Activated T-helper 1 cell treated with anti-CD3 and anti-CD28 coated beads, Interleukin-2, amount 50 U/mL, for 16 hours (primary cell): ENCODE data around the gene ADA.
"Not testable (repeated sequence)": the region's sequence is repeated elsewhere in the genome, so short reads cannot be mapped to it uniquely, and the experiment has no call there.

ENCODE experiments used
- DNase-seq, 2 donors: peaks; one replicate each; pipeline ENCODE4 v3.0.0-alpha.2; 2020; ENCODE audit warnings: low read depth in 1 of 2, low spot score in 1 of 2

Gene ADA

GRCh38 chr20:44601236-44601671 lies 50.2 kb downstream of the ADA start:
- DNase-seq, result no peak

GRCh38 chr20:44600758-44601201 lies 50.7 kb downstream of the ADA start:
- no peak for DNase-seq

- no peak for DNase-seq
Observed at GRCh38 chr20:44600301-44600700, 51.2 kb downstream of the ADA start.

- no peak for DNase-seq
Observed at GRCh38 chr20:44599715-44600114, 51.8 kb downstream of the ADA start.

GRCh38 chr20:44598423-44599305 lies 52.8 kb downstream of the ADA start:
- no peak for DNase-seq

- DNase-seq, result no peak
Observed at GRCh38 chr20:44597930-44598329, 53.6 kb downstream of the ADA start.

GRCh38 chr20:44597516-44597915 lies 54.0 kb downstream of the ADA start:
- DNase-seq, result no peak

GRCh38 chr20:44596876-44597275 lies 54.6 kb downstream of the ADA start:
- no peak for DNase-seq

- DNase-seq, result no peak
Observed at GRCh38 chr20:44596010-44596409, 55.5 kb downstream of the ADA start.

- no peak for DNase-seq
Observed at GRCh38 chr20:44594730-44595129, 56.8 kb downstream of the ADA start.

GRCh38 chr20:44593751-44594150 lies 57.7 kb downstream of the ADA start:
- no peak for DNase-seq

- DNase-seq, result no peak
Observed at GRCh38 chr20:44592366-44592765, 59.1 kb downstream of the ADA start.

- DNase-seq, result no peak
Observed at GRCh38 chr20:44590980-44591778, 60.3 kb downstream of the ADA start.

GRCh38 chr20:44589537-44589936 lies 62.0 kb downstream of the ADA start:
- DNase-seq, result no peak

GRCh38 chr20:44588321-44588720 lies 63.2 kb downstream of the ADA start:
- DNase-seq, result not testable (repeated sequence)

GRCh38 chr20:44587035-44587980 lies 64.2 kb downstream of the ADA start:
- no peak for DNase-seq

GRCh38 chr20:44586289-44586911 lies 65.1 kb downstream of the ADA start:
- DNase-seq, result no peak

GRCh38 chr20:44585057-44585963 lies 66.2 kb downstream of the ADA start:
- DNase-seq, result no peak

- no peak for DNase-seq
Observed at GRCh38 chr20:44584162-44584561, 67.3 kb downstream of the ADA start.
